H1 (cell line): ENCODE data around the gene POLR2I. TPM values are rescaled to one million over a fixed set of nuclear protein-coding genes. Genes with fewer than 3 reads are reported as not detected.

Source experiments
- CTCF ChIA-PET: fragments of 300-600 bp; sonication (Branson Sonifier 250); formaldehyde crosslinking; loops from one replicate; lab custom pipeline; 2021; ENCODE audit not compliant: partially characterized antibody; lab: Charles Lee
- POLR2A ChIA-PET: fragments of 300-600 bp; sonication (Branson Sonifier 250); formaldehyde crosslinking; loops from one replicate; lab custom pipeline; 2021; ENCODE audit warnings: inconsistent platforms; ENCODE audit not compliant: partially characterized antibody; lab: Charles Lee
- DNase-seq, 2 experiments: peaks; one replicate each; pipeline versions ENCODE4 v3.0.0 to v3.0.0-alpha.2; 2010 to 2022; ENCODE audit warnings: low spot score in 2 of 2, low read depth in 1 of 2, mixed read lengths in 1 of 2
- FAIRE-seq: peaks from 2 replicates; lab custom pipeline; 2011; peaks lifted over from hg19 to GRCh38; lab: Jason Lieb, UNC
- H2AFZ ChIP-seq: 2 replicates; pipeline ENCODE4 v1.8.1; 2012; ENCODE audit warnings: low read length, inconsistent platforms
- H2AK5ac ChIP-seq: 2 replicates; pipeline ENCODE4 v1.6.1; 2013; ENCODE audit warnings: low read depth, low read length
- H2BK120ac ChIP-seq: replicated peaks from 2 replicates; pipeline ENCODE3; 2013; ENCODE audit warnings: low read depth, low read length, inconsistent platforms
- H2BK12ac ChIP-seq: 2 replicates; pipeline ENCODE4 v1.6.1; 2013; ENCODE audit warnings: low read depth, low read length
- H2BK15ac ChIP-seq: 2 replicates; pipeline ENCODE4 v1.6.1; 2013; ENCODE audit warnings: low read length
- H2BK20ac ChIP-seq: 2 replicates; pipeline ENCODE4 v1.6.1; 2013; ENCODE audit warnings: low read length
- H2BK5ac ChIP-seq: 2 replicates; pipeline ENCODE4 v1.6.1; 2013; ENCODE audit warnings: low read depth, low read length
- H3K14ac ChIP-seq: 2 replicates; pipeline ENCODE4 v1.6.1; 2013; ENCODE audit warnings: inconsistent platforms; ENCODE audit not compliant: insufficient read length
- H3K18ac ChIP-seq: 2 replicates; pipeline ENCODE4 v1.6.1; 2013; ENCODE audit warnings: low read length; ENCODE audit errors: extremely low read depth
- H3K23ac ChIP-seq: 2 replicates; pipeline ENCODE4 v1.6.1; 2013; ENCODE audit warnings: inconsistent platforms; ENCODE audit not compliant: insufficient read length
- H3K23me2 ChIP-seq: 2 replicates; pipeline ENCODE4 v1.6.1; 2013; ENCODE audit warnings: low read depth, low read length
- H3K27ac ChIP-seq: 2 replicates; pipeline ENCODE4 v1.6.1; 2011; ENCODE audit warnings: low read depth, low read length, inconsistent platforms
- H3K27me3 ChIP-seq, 4 experiments: replicated peaks in 1 of 4; 1 replicate in 1 of 4; 2 replicates in 3 of 4; pipeline versions ENCODE4 v1.6.1 to v1.8.1; 2011 to 2013; ENCODE audit warnings: low read length in 3 of 4, mild to moderate bottlenecking in 3 of 4, inconsistent platforms in 2 of 4, mixed read lengths in 2 of 4, moderate library complexity in 1 of 4; ENCODE audit not compliant: control insufficient read depth in 3 of 4, insufficient read depth in 3 of 4; ENCODE audit errors: extremely low read depth in 1 of 4
- H3K36me3 ChIP-seq, 4 experiments: 2 replicates each; pipeline versions ENCODE4 v1.6.1 to v1.8.1; 2011 to 2013; ENCODE audit warnings: mild to moderate bottlenecking in 4 of 4, low read length in 3 of 4, moderate library complexity in 2 of 4, control low read depth in 1 of 4, inconsistent platforms in 1 of 4; ENCODE audit not compliant: insufficient read depth in 4 of 4, control insufficient read depth in 2 of 4
- H3K4ac ChIP-seq: replicated peaks from 2 replicates; pipeline ENCODE3; 2013; ENCODE audit warnings: low read length, low read depth, mixed read lengths, inconsistent platforms; ENCODE audit not compliant: insufficient read length
- H3K4me1 ChIP-seq, 4 experiments: replicated peaks in 1 of 4; 1 replicate in 1 of 4; 2 replicates in 3 of 4; pipeline versions ENCODE4 v1.6.1 to v1.8.1; 2011 to 2013; ENCODE audit warnings: low read length in 3 of 4, inconsistent platforms in 2 of 4, mixed read lengths in 1 of 4; ENCODE audit not compliant: insufficient read depth in 4 of 4, control insufficient read depth in 3 of 4
- H3K4me2 ChIP-seq, 2 experiments: 2 replicates each; pipeline versions ENCODE4 v1.6.1 to v1.8.1; 2011 to 2013; ENCODE audit warnings: low read depth in 2 of 2, low read length in 2 of 2, control low read depth in 1 of 2, inconsistent platforms in 1 of 2, mild to moderate bottlenecking in 1 of 2; ENCODE audit not compliant: insufficient read depth in 1 of 2
- H3K4me3 ChIP-seq, 4 experiments: fragments of 200-600, 300-600 bp in 1 of 4; sonication (generic), shearing (Covaris generic), sonication (Bioruptor Twin) in 1 of 4; 2 replicates each; pipeline versions ENCODE4 v1.5.1 to v1.8.1; 2011 to 2016; ENCODE audit warnings: low read length in 4 of 4, low read depth in 3 of 4, control low read depth in 2 of 4, inconsistent platforms in 2 of 4, mild to moderate bottlenecking in 2 of 4, mixed read lengths in 1 of 4, moderate library complexity in 1 of 4; ENCODE audit not compliant: insufficient read depth in 2 of 4; ENCODE audit errors: extremely low read depth in 1 of 4
- H3K56ac ChIP-seq: replicated peaks from 2 replicates; pipeline ENCODE3; 2013; ENCODE audit warnings: low read depth, mild to moderate bottlenecking, mixed read lengths, low read length, inconsistent platforms; ENCODE audit not compliant: insufficient read length
- H3K79me1 ChIP-seq: 2 replicates; pipeline ENCODE4 v1.6.1; 2013; ENCODE audit warnings: low read depth, low read length, control low read depth
- H3K79me2 ChIP-seq, 2 experiments: 2 replicates each; pipeline versions ENCODE4 v1.6.1 to v1.8.1; 2012 to 2013; ENCODE audit warnings: low read length in 2 of 2, mild to moderate bottlenecking in 2 of 2, inconsistent platforms in 1 of 2; ENCODE audit not compliant: insufficient read depth in 2 of 2, control insufficient read depth in 1 of 2
- H3K9ac ChIP-seq, 4 experiments: replicated peaks in 1 of 4; 1 replicate in 1 of 4; 2 replicates in 3 of 4; pipeline versions ENCODE4 v1.6.1 to v1.8.1; 2011 to 2013; ENCODE audit warnings: low read depth in 3 of 4, low read length in 3 of 4, control low read depth in 2 of 4, mild to moderate bottlenecking in 2 of 4, moderate library complexity in 2 of 4, inconsistent platforms in 1 of 4; ENCODE audit errors: extremely low read depth in 1 of 4
- H3K9me3 ChIP-seq, 2 experiments: 2 replicates each; pipeline versions ENCODE4 v1.6.1 to v1.8.1; 2012 to 2013; ENCODE audit warnings: mild to moderate bottlenecking in 2 of 2, moderate library complexity in 2 of 2, control low read depth in 1 of 2, inconsistent platforms in 1 of 2, low read depth in 1 of 2, low read length in 1 of 2, mixed read lengths in 1 of 2; ENCODE audit not compliant: insufficient read depth in 2 of 2
- H4K20me1 ChIP-seq, 2 experiments: replicated peaks in 1 of 2; 2 replicates each; pipeline versions ENCODE3 to v1.8.1; 2011 to 2013; ENCODE audit warnings: inconsistent platforms in 2 of 2, low read length in 2 of 2, mild to moderate bottlenecking in 1 of 2; ENCODE audit not compliant: insufficient read depth in 2 of 2, control insufficient read depth in 1 of 2
- H4K5ac ChIP-seq: 2 replicates; pipeline ENCODE4 v1.6.1; 2013; ENCODE audit warnings: low read length, low read depth, mixed read lengths, inconsistent platforms; ENCODE audit not compliant: insufficient read length
- H4K8ac ChIP-seq: 2 replicates; pipeline ENCODE4 v1.8.0; 2013; ENCODE audit warnings: mild to moderate bottlenecking, moderate library complexity, low read length, inconsistent platforms; ENCODE audit not compliant: insufficient read depth; ENCODE audit errors: extremely low read depth
- H4K91ac ChIP-seq: replicated peaks from 2 replicates; pipeline ENCODE3; 2013; ENCODE audit warnings: low read length, mixed read lengths, inconsistent platforms; ENCODE audit not compliant: insufficient read length
- BACH1 ChIP-seq: IDR thresholded peaks from 2 replicates; pipeline ENCODE4 v1.6.1; 2012; ENCODE audit warnings: low read length, improper control_type of control experiment
- BRCA1 ChIP-seq: IDR thresholded peaks from 2 replicates; pipeline ENCODE4 v1.6.1; 2012; ENCODE audit warnings: low read depth, low read length, improper control_type of control experiment
- EZH2 ChIP-seq: fragments of 200-600 bp; sonication (generic); IDR thresholded peaks from 2 replicates; pipeline ENCODE4 v1.7.1; 2012; ENCODE audit warnings: low read depth, mild to moderate bottlenecking, moderate library complexity, low read length, inconsistent platforms; ENCODE audit not compliant: severe bottlenecking
- GABPA ChIP-seq: IDR thresholded peaks from 2 replicates; pipeline ENCODE4 v1.6.1; 2011; ENCODE audit warnings: mild to moderate bottlenecking, low read length, moderate library complexity, borderline replicate concordance; ENCODE audit not compliant: insufficient read depth
- KDM1A ChIP-seq: fragments of 200-600, 300-600 bp; sonication (generic); IDR thresholded peaks from 2 replicates; pipeline ENCODE4 v1.7.1; 2016; ENCODE audit warnings: mild to moderate bottlenecking, low read length, borderline replicate concordance
- MAFK ChIP-seq: IDR thresholded peaks from 2 replicates; pipeline ENCODE4 v1.6.1; 2012; ENCODE audit warnings: low read depth, mild to moderate bottlenecking, improper control_type of control experiment, low read length
- MAX ChIP-seq: IDR thresholded peaks from 2 replicates; pipeline ENCODE4 v1.6.1; 2012; ENCODE audit warnings: inconsistent platforms
- POLR2AphosphoS5 ChIP-seq: IDR thresholded peaks from 2 replicates; pipeline ENCODE4 v1.6.1; 2011; ENCODE audit warnings: low read depth, low read length
- RAD21 ChIP-seq, 2 experiments: IDR thresholded peaks in 1 of 2; conservative IDR thresholded peaks in 1 of 2; 2 replicates each; pipeline ENCODE4 v1.6.1; 2011; ENCODE audit warnings: low read depth in 2 of 2, low read length in 2 of 2, improper control_type of control experiment in 1 of 2, inconsistent platforms in 1 of 2, mild to moderate bottlenecking in 1 of 2, moderate library complexity in 1 of 2
- SIX5 ChIP-seq: IDR thresholded peaks from 2 replicates; pipeline ENCODE4 v1.6.1; 2011; ENCODE audit warnings: mild to moderate bottlenecking, low read depth, low read length
- SP4 ChIP-seq: IDR thresholded peaks from 2 replicates; pipeline ENCODE4 v1.6.1; 2012; ENCODE audit warnings: low read length, inconsistent platforms
- TBP ChIP-seq: IDR thresholded peaks from 2 replicates; pipeline ENCODE4 v1.6.1; 2011; ENCODE audit warnings: low read depth, low read length, improper control_type of control experiment
- YY1 ChIP-seq: IDR thresholded peaks from 2 replicates; pipeline ENCODE4 v1.6.1; 2011; ENCODE audit warnings: low read depth, mild to moderate bottlenecking, low read length
- WGBS, 2 experiments: shearing (Covaris generic) in 1 of 2; methylation state at CpG; one replicate each; pipeline versions ENCODE4 v1.1.6 to v1.1.7; 2013 to 2015; ENCODE audit warnings: low lambda C conversion rate in 2 of 2, mixed read lengths in 2 of 2, inconsistent platforms in 1 of 2, low coverage in 1 of 2, missing lambda C conversion rate in 1 of 2; ENCODE audit not compliant: insufficient replicate concordance in 2 of 2, insufficient coverage in 1 of 2, insufficient read length in 1 of 2; ENCODE audit errors: extremely low coverage in 1 of 2, missing lambda C conversion rate in 1 of 2; 5-methylcytosine and 5-hydroxymethylcytosine counted together
- polyA plus RNA-seq, 7 experiments: library from polyadenylated mRNA; depleted of rRNA in 3 of 7; stranded (reverse) in 5 of 7; unstranded in 2 of 7; fragments of >200 nt in 5 of 7; fragments of 200-250 nt in 2 of 7; gene quantifications; 1 replicate in 5 of 7; 2 replicates in 1 of 7; 4 replicates in 1 of 7; pipeline versions ENCODE4 v1.2.1 to v1.2.3, GENCODE V29; 2011 to 2013; ENCODE audit warnings: missing spikeins in 2 of 7, mixed read lengths in 2 of 7
- total RNA-seq: library from RNA; stranded (reverse); fragmentation: NEBNext Ultra II Directional; extraction: Animal tissue kit (Norgen Biotek cat#: 25700); gene quantifications from 2 replicates; pipeline ENCODE4 v1.2.1, GENCODE V29; 2021

Gene POLR2I
- total and polyA plus RNA-seq, 2 of the 8 experiments (the other 6 are each of a cell fraction or from before 2014, with no cell fraction given), result 143 to 150 TPM

- Histone ChIP-seq H3K9me3 (no peaks in the 10 kb centered on the region), H2BK20ac (no peak overlapping the region), H3K4ac (no peak overlapping the region), H3K9ac (no peak overlapping the region), H3K4me3 (no peak overlapping the region), H2BK120ac (no peak overlapping the region), H3K79me1 (no peaks in the 10 kb centered on the region), H2AK5ac (no peak overlapping the region), H4K20me1 (peaks cover 3 to 7% of the 10 kb centered on the region in 2 experiments), H3K23ac (no peak overlapping the region), H4K91ac (no peak overlapping the region), H3K4me1 (no peaks in the 10 kb centered on the region), H3K18ac (no peak overlapping the region), H3K56ac (no peak overlapping the region), H3K36me3 (peaks cover 13 to 51% (median 37%) of the 10 kb centered on the region in 4 experiments; a peak in 7 of 8 replicates), H4K8ac (no peak overlapping the region), H2BK12ac (no peak overlapping the region), H4K5ac (no peak overlapping the region), H3K27me3 (no peaks in the 10 kb centered on the region), H3K79me2 (no peaks in the 10 kb centered on the region), H3K23me2 (no peaks in the 10 kb centered on the region), H3K4me2 (no peak overlapping the region), H2BK5ac (no peak overlapping the region), H3K27ac (no peak overlapping the region), H2AFZ (no peak overlapping the region), H3K14ac (no peak overlapping the region), H2BK15ac (no peak overlapping the region)
- ChIA-PET POLR2A (interaction anchor here (0.6 to 1.9 kb wide), 7 partner anchors 11 to 65 kb away, joined by 3 to 6 read pairs (median 3); partner anchors contain the start of genes THAP8 and WDR62), CTCF (interaction anchor here (0.6 kb wide), 1 partner anchor 294 kb away, joined by 4 read pairs; no protein-coding TSS in a partner anchor)
- FAIRE-seq, result no peak
- WGBS, 2 experiments, result 79% methylated on average over 10 of the region's 10 CpGs; no CpG with 5 or more reads in 1 of the 2 experiments
- DNase-seq, result no peak
- TF ChIP-seq SIX5 (no peak), BACH1 (no peak), MAFK (no peak), MAX (no peak), POLR2AphosphoS5 (no peak), EZH2 (no peak), YY1 (no peak), BRCA1 (no peak), TBP (no peak), KDM1A (no peak), SP4 (no peak), GABPA (no peak), RAD21 (IDR thresholded peaks at IDR 0.05 in 1 of 2, conservative IDR thresholded peaks at IDR 0.05 in 1 of 2; ENCODE audit: low read depth in 2 of 2, low read length in 2 of 2) (no peak)
Measured at GRCh38 chr19:36073121-36073876, 41.4 kb downstream of the POLR2I start.
